GM13977 (cell line): Measurements from ENCODE around the gene SLC5A1.
A peak's percentile ranks its signal among the peaks of the same experiment; 100 is the strongest.

Experiments used
- DNase-seq: peaks from one replicate; pipeline ENCODE4 v3.0.0; 2012; ENCODE audit warnings: low spot score
- in situ Hi-C: fragments of 300-500 bp; cut with MboI; formaldehyde crosslinking; loops from one replicate; pipeline ENCODE4 v1.12.0; 2022; ENCODE audit warnings: low sequenced_read_pairs, low pct_unique_long_range_greater_than_20kb, mixed read lengths, inconsistent platforms; ENCODE audit not compliant: unreplicated experiment
- TF ChIP-seq, protein P1 (sequence below): IDR thresholded peaks from 2 replicates; pipeline ENCODE4 v1.5.1; 2012; ENCODE audit warnings: mild to moderate bottlenecking, control low read depth; ENCODE audit not compliant: insufficient read depth; ENCODE audit errors: extremely low read depth, missing control alignments

SLC5A1 gene

DNA sequence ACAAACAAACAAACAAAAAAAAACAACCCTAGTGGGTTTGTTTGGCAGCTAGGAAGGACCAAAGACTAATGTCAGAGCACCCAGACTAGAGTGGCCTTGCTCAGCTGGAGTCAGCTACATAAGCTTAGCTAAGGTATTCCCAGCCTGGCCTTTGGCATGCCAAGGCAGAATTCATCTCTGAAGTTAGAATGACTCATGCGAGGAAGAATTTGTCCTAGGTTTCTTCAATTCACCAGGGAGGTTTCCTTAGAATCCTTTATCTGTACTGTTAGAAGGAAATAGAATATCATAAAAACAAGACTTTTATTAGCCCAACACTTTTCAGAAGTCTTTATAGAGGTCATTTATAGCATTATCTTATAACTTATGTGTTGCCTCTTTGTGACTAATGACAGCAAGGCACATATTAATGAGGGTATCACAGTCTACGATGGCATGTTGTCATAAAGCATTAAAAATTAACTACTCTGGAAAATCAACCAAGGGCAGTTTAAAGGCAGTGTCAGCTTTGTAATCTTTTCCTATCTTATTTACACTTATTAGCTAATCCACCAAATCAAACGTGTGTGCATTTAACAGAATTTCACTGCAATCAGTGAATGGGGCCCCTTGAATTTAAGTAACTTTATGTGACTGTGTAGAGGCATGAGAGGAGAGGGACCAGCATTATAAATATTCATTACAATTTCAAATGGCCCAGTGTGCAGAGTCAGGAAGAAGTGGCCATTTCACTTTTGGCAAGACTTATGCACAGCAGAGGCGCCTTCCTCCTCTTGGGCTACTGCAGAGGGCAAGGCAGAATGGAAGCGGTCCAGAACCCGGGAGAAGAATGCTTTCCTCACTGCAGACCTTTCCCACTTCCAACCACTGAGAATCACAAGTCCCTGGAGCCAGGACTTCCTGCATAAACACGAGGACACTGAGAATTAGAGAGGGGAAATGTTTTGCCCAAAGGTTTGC lies 36.3 kb downstream of the SLC5A1 start:
- in situ Hi-C loops = loop anchor here (10.0 kb wide), 1 partner anchor 95 kb away; no protein-coding TSS in a partner anchor
- TF ChIP-seq, protein P1, sequence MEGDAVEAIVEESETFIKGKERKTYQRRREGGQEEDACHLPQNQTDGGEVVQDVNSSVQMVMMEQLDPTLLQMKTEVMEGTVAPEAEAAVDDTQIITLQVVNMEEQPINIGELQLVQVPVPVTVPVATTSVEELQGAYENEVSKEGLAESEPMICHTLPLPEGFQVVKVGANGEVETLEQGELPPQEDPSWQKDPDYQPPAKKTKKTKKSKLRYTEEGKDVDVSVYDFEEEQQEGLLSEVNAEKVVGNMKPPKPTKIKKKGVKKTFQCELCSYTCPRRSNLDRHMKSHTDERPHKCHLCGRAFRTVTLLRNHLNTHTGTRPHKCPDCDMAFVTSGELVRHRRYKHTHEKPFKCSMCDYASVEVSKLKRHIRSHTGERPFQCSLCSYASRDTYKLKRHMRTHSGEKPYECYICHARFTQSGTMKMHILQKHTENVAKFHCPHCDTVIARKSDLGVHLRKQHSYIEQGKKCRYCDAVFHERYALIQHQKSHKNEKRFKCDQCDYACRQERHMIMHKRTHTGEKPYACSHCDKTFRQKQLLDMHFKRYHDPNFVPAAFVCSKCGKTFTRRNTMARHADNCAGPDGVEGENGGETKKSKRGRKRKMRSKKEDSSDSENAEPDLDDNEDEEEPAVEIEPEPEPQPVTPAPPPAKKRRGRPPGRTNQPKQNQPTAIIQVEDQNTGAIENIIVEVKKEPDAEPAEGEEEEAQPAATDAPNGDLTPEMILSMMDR = no peak
- DNase-seq = no peak

DNA sequence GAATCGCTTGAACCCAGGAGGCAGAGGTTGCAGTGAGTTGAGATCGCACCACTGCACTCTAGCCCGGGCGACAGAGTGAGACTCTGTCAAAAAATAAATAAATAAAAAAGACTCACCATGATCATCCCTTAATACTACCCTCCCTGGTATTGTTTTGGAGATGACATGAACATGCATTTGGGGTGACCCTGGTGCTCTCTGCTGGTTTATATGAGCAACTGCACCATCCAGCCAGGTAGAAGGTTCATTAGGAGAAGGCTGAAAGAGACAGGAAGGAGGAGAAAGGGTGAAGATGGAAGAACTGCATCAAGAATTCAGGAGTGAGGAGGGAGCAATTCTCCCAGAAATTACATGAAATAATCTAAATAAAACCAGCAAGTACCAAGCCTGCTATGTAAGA lies 37.8 kb downstream of the SLC5A1 start:
- DNase-seq = peak; percentile 67
- in situ Hi-C loops = loop anchor here (10.0 kb wide), 1 partner anchor 96 kb away; no protein-coding TSS in a partner anchor
- TF ChIP-seq, protein P1 = peak; percentile 74

DNA sequence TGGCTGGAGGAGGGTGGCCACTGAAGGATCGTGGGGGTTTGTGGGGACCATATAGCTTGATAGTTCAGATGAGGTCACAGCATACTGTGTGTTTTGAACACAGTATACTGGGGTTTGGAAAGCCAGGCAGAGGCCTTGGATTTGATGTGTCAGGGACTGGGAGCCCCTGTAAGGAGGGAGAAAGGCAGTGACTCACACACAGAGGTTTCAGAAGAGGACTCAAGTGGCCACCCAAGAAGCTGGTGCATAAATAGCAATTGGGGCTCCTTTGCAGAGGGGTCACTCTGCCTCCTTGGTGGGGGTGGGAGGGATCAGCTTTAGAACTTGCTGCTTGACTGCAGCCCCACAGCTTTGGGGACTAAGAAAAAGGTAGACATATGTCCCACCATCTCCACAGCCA lies 39.3 kb downstream of the SLC5A1 start:
- TF ChIP-seq, protein P1 = no peak
- in situ Hi-C loops = loop anchor here (10.0 kb wide), 1 partner anchor 98 kb away; no protein-coding TSS in a partner anchor
- no peak for DNase-seq

DNA sequence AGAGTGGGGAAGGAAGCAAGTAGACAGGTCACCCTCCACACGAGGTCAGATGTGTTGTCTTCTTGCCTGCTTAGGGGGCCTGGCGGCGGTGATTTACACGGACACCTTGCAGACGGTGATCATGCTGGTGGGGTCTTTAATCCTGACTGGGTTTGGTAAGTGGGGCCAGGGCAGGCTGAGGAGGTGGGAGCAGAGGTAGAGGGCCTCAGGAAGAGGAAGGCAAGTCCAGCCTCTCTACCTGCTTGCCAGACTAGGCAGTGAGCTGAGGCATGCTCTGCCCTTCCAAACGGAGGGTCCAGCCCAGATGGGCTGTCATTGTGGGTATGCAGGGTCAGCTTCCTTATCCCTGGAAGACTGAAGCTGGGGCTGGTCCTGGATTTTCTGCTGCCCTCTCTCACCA lies 39.9 kb downstream of the SLC5A1 start:
- TF ChIP-seq, protein P1 = no peak
- DNase-seq = no peak
- in situ Hi-C loops = loop anchor here (10.0 kb wide), 1 partner anchor 98 kb away; no protein-coding TSS in a partner anchor

DNA sequence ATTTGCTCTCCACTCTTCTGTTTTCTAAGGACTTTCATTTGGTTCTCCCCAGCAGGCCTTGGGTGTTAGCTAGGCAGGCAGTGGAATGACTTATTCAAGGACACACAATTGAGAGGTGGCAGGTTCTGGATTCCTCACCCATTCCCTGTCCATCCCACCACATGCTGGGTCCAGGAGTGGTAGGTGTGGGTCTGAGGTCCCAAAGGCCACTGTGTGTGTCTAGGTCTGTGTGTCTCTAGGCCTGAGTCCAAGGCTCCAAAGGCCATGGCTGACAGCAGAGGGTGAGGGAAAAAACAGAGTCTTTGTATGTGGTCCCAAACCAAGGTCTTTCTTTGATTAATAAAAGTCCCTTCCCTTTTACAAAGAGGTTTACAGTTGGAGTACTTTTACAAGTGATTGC lies 40.8 kb downstream of the SLC5A1 start:
- TF ChIP-seq, protein P1 = no peak
- in situ Hi-C loops = loop anchor here (10.0 kb wide), 1 partner anchor 99 kb away; no protein-coding TSS in a partner anchor
- DNase-seq = no peak

DNA sequence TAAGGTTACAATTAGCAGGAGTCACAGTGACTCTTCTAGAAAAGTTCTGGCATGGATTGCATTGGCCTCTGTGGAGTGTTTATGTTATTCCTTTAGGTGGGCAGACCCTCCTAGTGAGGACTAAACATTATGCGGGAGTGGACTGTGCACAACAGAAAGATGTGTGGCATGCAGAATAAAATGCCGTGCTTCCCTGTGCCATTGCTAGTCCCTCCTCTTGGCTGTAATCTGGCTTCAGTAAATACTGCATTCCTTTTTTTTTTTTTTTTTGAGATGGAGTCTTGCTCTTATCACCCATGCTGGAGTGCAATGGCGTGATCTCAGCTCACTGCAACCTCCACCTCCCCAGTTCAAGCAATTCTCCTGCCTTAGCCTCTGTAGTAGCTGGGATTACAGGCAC lies 45.0 kb downstream of the SLC5A1 start:
- in situ Hi-C loops = loop anchor here (10.0 kb wide), 1 partner anchor 103 kb away; no protein-coding TSS in a partner anchor
- TF ChIP-seq, protein P1 = no peak
- no peak for DNase-seq
